Dendritic cell treated with granulocyte-macrophage colony-stimulating factor and Interleukin-4, amounts not matched to agents 40 ng/mL and 50 ng/mL, for 4 days (primary cell): Measurements from ENCODE around the gene FLNA.

Source experiments
- H3K27ac Mint-ChIP-seq: one replicate; pipeline ENCODE4 v1.8.0; 2022; ENCODE audit warnings: mild to moderate bottlenecking, mixed read lengths
- H3K27me3 Mint-ChIP-seq: one replicate; pipeline ENCODE4 v1.8.0; 2022; ENCODE audit warnings: mild to moderate bottlenecking, mixed read lengths
- H3K36me3 Mint-ChIP-seq: one replicate; pipeline ENCODE4 v1.8.0; 2022; ENCODE audit warnings: low read depth, mixed read lengths
- H3K4me1 Mint-ChIP-seq: one replicate; pipeline ENCODE4 v1.8.0; 2022; ENCODE audit warnings: low read depth, mixed read lengths
- H3K4me3 Mint-ChIP-seq: one replicate; pipeline ENCODE4 v1.8.0; 2022; ENCODE audit warnings: mild to moderate bottlenecking, moderate library complexity, mixed read lengths
- H3K9me3 Mint-ChIP-seq: one replicate; pipeline ENCODE4 v1.8.0; 2022; ENCODE audit warnings: mixed read lengths
- intact Hi-C: fragments of 100-400 bp; cut with micrococcal nuclease; formaldehyde crosslinking; loops from one replicate; pipeline ENCODE4 v1.15.0; 2022

The FLNA gene

GRCh38 chrX:154373340-154374306 is 811 bp downstream of the FLNA start:
- Mint-ChIP-seq H3K9me3 (no peaks in the 10 kb centered on the region), H3K4me1 (peaks cover 40% of the 10 kb centered on the region), H3K27me3 (no peaks in the 10 kb centered on the region), H3K36me3 (peaks cover 14% of the 10 kb centered on the region), H3K27ac (no peak overlapping the region), H3K4me3 (peak overlapping the region; percentile 63)
- intact Hi-C loops: no loop called here

- intact Hi-C loops: no loop called here
- Mint-ChIP-seq H3K4me1 (peaks cover 44% of the 10 kb centered on the region), H3K27me3 (no peaks in the 10 kb centered on the region), H3K9me3 (no peaks in the 10 kb centered on the region), H3K4me3 (peak overlapping the region; percentile 77), H3K36me3 (peaks cover 24% of the 10 kb centered on the region), H3K27ac (peak overlapping the region; percentile 79)
Observed at GRCh38 chrX:154372612-154373022, 1.8 kb downstream of the FLNA start.

- intact Hi-C loops: no loop called here
- H3K27ac Mint-ChIP-seq: peak overlapping the region; percentile 79
- H3K4me3 Mint-ChIP-seq: peak overlapping the region; percentile 77
- H3K4me1 Mint-ChIP-seq: peaks cover 38% of the 10 kb centered on the region
- H3K36me3 Mint-ChIP-seq: peaks cover 32% of the 10 kb centered on the region
- no peaks in the 10 kb centered on the region for H3K27me3 Mint-ChIP-seq
- H3K9me3 Mint-ChIP-seq: no peaks in the 10 kb centered on the region
Observed at GRCh38 chrX:154371789-154372300, 2.6 kb downstream of the FLNA start.

GRCh38 chrX:154371017-154371788 is 3.2 kb downstream of the FLNA start:
- H3K27ac Mint-ChIP-seq: peak overlapping the region; percentile 79

GRCh38 chrX:154370300-154371016 is 4.0 kb downstream of the FLNA start:
- peaks cover 46% of the 10 kb centered on the region for H3K36me3 Mint-ChIP-seq
- peak overlapping the region; percentile 85 for H3K27ac Mint-ChIP-seq
- H3K9me3 Mint-ChIP-seq: no peaks in the 10 kb centered on the region
- peak overlapping the region; percentile 88 for H3K4me3 Mint-ChIP-seq
- H3K4me1 Mint-ChIP-seq: peaks cover 36% of the 10 kb centered on the region
- H3K27me3 Mint-ChIP-seq: no peaks in the 10 kb centered on the region
- intact Hi-C loops: no loop called here

More at GRCh38 chrX:154371017-154371788, 3.2 kb downstream of the FLNA start:
- peaks cover 38% of the 10 kb centered on the region for H3K36me3 Mint-ChIP-seq
- H3K9me3 Mint-ChIP-seq: no peaks in the 10 kb centered on the region
- intact Hi-C loops: no loop called here
- no peaks in the 10 kb centered on the region for H3K27me3 Mint-ChIP-seq
- H3K4me3 Mint-ChIP-seq: peak overlapping the region; percentile 88
- peaks cover 32% of the 10 kb centered on the region for H3K4me1 Mint-ChIP-seq

- H3K27me3 Mint-ChIP-seq: no peaks in the 10 kb centered on the region
- H3K36me3 Mint-ChIP-seq: peaks cover 53% of the 10 kb centered on the region
- peak overlapping the region; percentile 85 for H3K27ac Mint-ChIP-seq
- intact Hi-C loops: no loop called here
- peak overlapping the region; percentile 88 for H3K4me3 Mint-ChIP-seq
- H3K4me1 Mint-ChIP-seq: peaks cover 44% of the 10 kb centered on the region
- no peaks in the 10 kb centered on the region for H3K9me3 Mint-ChIP-seq
Observed at GRCh38 chrX:154369449-154370299, 4.8 kb downstream of the FLNA start.

- Mint-ChIP-seq H3K4me1 (peaks cover 42% of the 10 kb centered on the region), H3K27ac (peak overlapping the region; percentile 85), H3K4me3 (peak overlapping the region; percentile 88), H3K27me3 (no peaks in the 10 kb centered on the region), H3K9me3 (no peaks in the 10 kb centered on the region), H3K36me3 (peaks cover 62% of the 10 kb centered on the region)
- intact Hi-C loops: no loop called here
Observed at GRCh38 chrX:154368630-154369448, 5.6 kb downstream of the FLNA start.

GRCh38 chrX:154367474-154368308 is 6.7 kb downstream of the FLNA start:
- peaks cover 73% of the 10 kb centered on the region for H3K36me3 Mint-ChIP-seq
- no peaks in the 10 kb centered on the region for H3K9me3 Mint-ChIP-seq
- peak overlapping the region; percentile 88 for H3K4me3 Mint-ChIP-seq
- peak overlapping the region; percentile 85 for H3K27ac Mint-ChIP-seq
- intact Hi-C loops: no loop called here
- peaks cover 31% of the 10 kb centered on the region for H3K4me1 Mint-ChIP-seq
- no peaks in the 10 kb centered on the region for H3K27me3 Mint-ChIP-seq

GRCh38 chrX:154366666-154367055 is 7.8 kb downstream of the FLNA start:
- Mint-ChIP-seq H3K36me3 (peaks cover 84% of the 10 kb centered on the region), H3K4me1 (peaks cover 24% of the 10 kb centered on the region), H3K27me3 (no peaks in the 10 kb centered on the region), H3K27ac (no peak overlapping the region), H3K9me3 (no peaks in the 10 kb centered on the region), H3K4me3 (peak overlapping the region; percentile 9)
- intact Hi-C loops: no loop called here

- no peaks in the 10 kb centered on the region for H3K27me3 Mint-ChIP-seq
- intact Hi-C loops: no loop called here
- peaks cover 89% of the 10 kb centered on the region for H3K36me3 Mint-ChIP-seq
- H3K9me3 Mint-ChIP-seq: no peaks in the 10 kb centered on the region
- peaks cover 24% of the 10 kb centered on the region for H3K4me1 Mint-ChIP-seq
- no peak overlapping the region for H3K4me3 Mint-ChIP-seq
- H3K27ac Mint-ChIP-seq: no peak overlapping the region
Observed at GRCh38 chrX:154365997-154366665, 8.3 kb downstream of the FLNA start.

- H3K9me3 Mint-ChIP-seq: no peaks in the 10 kb centered on the region
- peaks cover 92% of the 10 kb centered on the region for H3K36me3 Mint-ChIP-seq
- intact Hi-C loops: no loop called here
- H3K27me3 Mint-ChIP-seq: no peaks in the 10 kb centered on the region
- peak overlapping the region; percentile 69 for H3K27ac Mint-ChIP-seq
- H3K4me1 Mint-ChIP-seq: peaks cover 24% of the 10 kb centered on the region
- no peak overlapping the region for H3K4me3 Mint-ChIP-seq
Observed at GRCh38 chrX:154365052-154365600, 9.3 kb downstream of the FLNA start.
